OCI-LY1 (cell line): ENCODE data around the gene USF2.

Experiments
- H2AFZ ChIP-seq: fragments of 200-600 bp; sonication (generic), shearing (Covaris generic); 2 replicates; pipeline ENCODE4 v1.6.0; 2014; ENCODE audit warnings: antibody characterized with exemption, mild to moderate bottlenecking, low read length
- H3F3A ChIP-seq: fragments of 200-600 bp; sonication (generic), shearing (Covaris generic); 2 replicates; pipeline ENCODE4 v1.6.0; 2014; ENCODE audit warnings: mild to moderate bottlenecking, antibody characterized with exemption, low read length, moderate library complexity; ENCODE audit not compliant: insufficient read depth
- H3K27ac ChIP-seq: fragments of 200-600 bp; sonication (generic); 2 replicates; pipeline ENCODE4 v1.5.1; 2014; ENCODE audit warnings: low read length, mixed run types, mild to moderate bottlenecking, low read depth; ENCODE audit not compliant: poor library complexity, severe bottlenecking
- H3K27me3 ChIP-seq: fragments of 200-600 bp; sonication (generic); 2 replicates; pipeline ENCODE4 v1.6.0; 2014; ENCODE audit warnings: antibody characterized with exemption, mild to moderate bottlenecking, low read length, moderate library complexity; ENCODE audit not compliant: insufficient read depth
- H3K36me3 ChIP-seq: fragments of 200-600 bp; sonication (generic); 2 replicates; pipeline ENCODE4 v1.6.1; 2014; ENCODE audit warnings: mild to moderate bottlenecking, antibody characterized with exemption, low read length, moderate library complexity, mixed read lengths; ENCODE audit not compliant: insufficient read depth
- H3K4me1 ChIP-seq: fragments of 200-600 bp; sonication (generic); 2 replicates; pipeline ENCODE4 v1.5.1; 2014; ENCODE audit warnings: mild to moderate bottlenecking, low read length, moderate library complexity; ENCODE audit not compliant: insufficient read depth, severe bottlenecking
- H3K4me2 ChIP-seq: fragments of 200-600 bp; sonication (generic), shearing (Covaris generic); 2 replicates; pipeline ENCODE4 v1.6.1; 2014; ENCODE audit warnings: low read length
- H3K4me3 ChIP-seq: fragments of 200-600 bp; sonication (generic); 2 replicates; pipeline ENCODE4 v1.5.1; 2014; ENCODE audit warnings: low read length, low read depth, mild to moderate bottlenecking, mixed read lengths; ENCODE audit not compliant: poor library complexity, severe bottlenecking
- H3K79me2 ChIP-seq: fragments of 200-600 bp; shearing (Covaris generic); 2 replicates; pipeline ENCODE4 v1.6.1; 2016; ENCODE audit warnings: mixed run types, low read length, mixed read lengths; ENCODE audit not compliant: insufficient read depth
- H3K9ac ChIP-seq: fragments of 200-600 bp; sonication (generic), shearing (Covaris generic); 2 replicates; pipeline ENCODE4 v1.6.1; 2014; ENCODE audit warnings: mild to moderate bottlenecking, low read length, mixed read lengths
- H3K9me2 ChIP-seq: fragments of 200-600 bp; sonication (generic), shearing (Covaris generic); 2 replicates; pipeline ENCODE4 v1.6.1; 2014; ENCODE audit warnings: low read depth, mild to moderate bottlenecking, low read length, mixed read lengths
- H3K9me3 ChIP-seq: fragments of 200-600 bp; shearing (Covaris generic); 2 replicates; pipeline ENCODE4 v1.6.1; 2014; ENCODE audit warnings: low read length, mixed read lengths
- H4K20me1 ChIP-seq: fragments of 200-600 bp; sonication (generic), shearing (Covaris generic); 2 replicates; pipeline ENCODE4 v1.6.0; 2016; ENCODE audit warnings: mild to moderate bottlenecking, low read length; ENCODE audit not compliant: insufficient read depth
- EZH2 ChIP-seq: fragments of 200-600 bp; sonication (generic), shearing (Covaris generic); IDR thresholded peaks from 2 replicates; pipeline ENCODE4 v1.8.0; 2017; ENCODE audit warnings: borderline replicate concordance, mixed run types, mild to moderate bottlenecking, antibody characterized with exemption, low read length, moderate library complexity, mixed read lengths
- TF ChIP-seq, protein P1 (sequence below): fragments of 200-600 bp; sonication (generic), shearing (Covaris generic); IDR thresholded peaks from 2 replicates; pipeline ENCODE4 v1.5.1; 2017; ENCODE audit warnings: mild to moderate bottlenecking, antibody characterized with exemption, low read length, moderate library complexity, mixed read lengths

USF2 gene

DNA sequence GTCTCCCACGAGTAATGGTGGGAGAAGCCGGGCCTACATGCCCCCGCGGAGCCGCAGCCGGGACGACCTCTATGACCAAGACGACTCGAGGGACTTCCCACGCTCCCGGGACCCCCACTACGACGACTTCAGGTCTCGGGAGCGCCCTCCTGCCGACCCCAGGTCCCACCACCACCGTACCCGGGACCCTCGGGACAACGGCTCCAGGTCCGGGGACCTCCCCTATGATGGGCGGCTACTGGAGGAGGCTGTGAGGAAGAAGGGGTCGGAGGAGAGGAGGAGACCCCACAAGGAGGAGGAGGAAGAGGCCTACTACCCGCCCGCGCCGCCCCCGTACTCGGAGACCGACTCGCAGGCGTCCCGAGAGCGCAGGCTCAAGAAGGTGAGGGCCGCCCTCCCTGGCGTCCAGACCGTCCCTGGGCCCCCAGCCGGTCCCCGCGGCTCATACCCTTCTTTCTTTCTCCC lies 1.4 kb upstream of the USF2 start:
- no peak for TF ChIP-seq EZH2
- TF ChIP-seq, protein P1, sequence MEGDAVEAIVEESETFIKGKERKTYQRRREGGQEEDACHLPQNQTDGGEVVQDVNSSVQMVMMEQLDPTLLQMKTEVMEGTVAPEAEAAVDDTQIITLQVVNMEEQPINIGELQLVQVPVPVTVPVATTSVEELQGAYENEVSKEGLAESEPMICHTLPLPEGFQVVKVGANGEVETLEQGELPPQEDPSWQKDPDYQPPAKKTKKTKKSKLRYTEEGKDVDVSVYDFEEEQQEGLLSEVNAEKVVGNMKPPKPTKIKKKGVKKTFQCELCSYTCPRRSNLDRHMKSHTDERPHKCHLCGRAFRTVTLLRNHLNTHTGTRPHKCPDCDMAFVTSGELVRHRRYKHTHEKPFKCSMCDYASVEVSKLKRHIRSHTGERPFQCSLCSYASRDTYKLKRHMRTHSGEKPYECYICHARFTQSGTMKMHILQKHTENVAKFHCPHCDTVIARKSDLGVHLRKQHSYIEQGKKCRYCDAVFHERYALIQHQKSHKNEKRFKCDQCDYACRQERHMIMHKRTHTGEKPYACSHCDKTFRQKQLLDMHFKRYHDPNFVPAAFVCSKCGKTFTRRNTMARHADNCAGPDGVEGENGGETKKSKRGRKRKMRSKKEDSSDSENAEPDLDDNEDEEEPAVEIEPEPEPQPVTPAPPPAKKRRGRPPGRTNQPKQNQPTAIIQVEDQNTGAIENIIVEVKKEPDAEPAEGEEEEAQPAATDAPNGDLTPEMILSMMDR, result no peak
- Histone ChIP-seq H3K27me3 (no peaks in the 10 kb centered on the region), H3K9me3 (no peaks in the 10 kb centered on the region), H3K4me2 (peak overlapping the region; percentile 84), H3K9me2 (no peaks in the 10 kb centered on the region), H3K9ac (peak overlapping the region; percentile 95), H2AFZ (no peak overlapping the region), H3K27ac (peak overlapping the region; percentile 85), H3K79me2 (no peaks in the 10 kb centered on the region), H3K4me1 (peaks cover 37% of the 10 kb centered on the region), H3K36me3 (peaks cover 62% of the 10 kb centered on the region), H3F3A (no peaks in the 10 kb centered on the region), H3K4me3 (peak overlapping the region; percentile 87), H4K20me1 (no peaks in the 10 kb centered on the region)

DNA sequence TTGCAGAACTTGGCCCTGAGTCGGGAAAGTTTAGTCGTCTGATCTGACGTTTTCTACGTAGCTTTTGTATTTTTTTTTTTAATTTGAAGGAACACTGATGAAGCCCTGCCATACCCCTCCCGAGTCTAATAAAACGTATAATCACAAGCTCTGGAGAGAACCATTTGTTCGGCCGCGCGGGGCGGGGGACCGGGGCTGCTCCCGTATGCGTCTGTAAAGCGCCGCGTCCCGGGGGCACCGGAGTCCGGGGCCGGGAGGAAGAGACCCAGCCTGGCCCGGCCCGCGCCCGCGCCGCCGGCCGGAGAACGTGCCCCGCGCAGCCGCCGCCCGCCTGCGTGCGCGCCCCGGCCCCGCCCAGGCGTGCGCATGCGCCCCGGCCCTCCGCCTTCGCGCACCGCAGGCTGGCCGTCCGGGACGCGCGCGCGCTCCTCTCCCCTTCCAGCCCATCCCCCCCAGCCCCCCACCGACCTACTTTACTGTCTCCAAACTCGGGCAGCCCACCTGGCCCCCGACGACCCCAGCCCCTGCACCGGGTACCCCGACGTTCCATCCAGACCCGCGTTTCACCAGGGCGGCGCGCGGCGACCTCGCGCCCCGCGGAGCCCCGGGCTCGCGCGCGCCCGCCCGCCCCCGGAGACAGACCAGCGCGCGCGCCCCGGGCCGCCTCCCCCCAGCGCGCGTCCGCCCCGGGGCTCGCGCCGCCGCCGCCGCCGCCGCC lies 785 bp upstream of the USF2 start:
- Histone ChIP-seq H3K4me3 (peak overlapping the region; percentile 87), H3K36me3 (peaks cover 64% of the 10 kb centered on the region), H3K4me1 (peaks cover 37% of the 10 kb centered on the region)

DNA sequence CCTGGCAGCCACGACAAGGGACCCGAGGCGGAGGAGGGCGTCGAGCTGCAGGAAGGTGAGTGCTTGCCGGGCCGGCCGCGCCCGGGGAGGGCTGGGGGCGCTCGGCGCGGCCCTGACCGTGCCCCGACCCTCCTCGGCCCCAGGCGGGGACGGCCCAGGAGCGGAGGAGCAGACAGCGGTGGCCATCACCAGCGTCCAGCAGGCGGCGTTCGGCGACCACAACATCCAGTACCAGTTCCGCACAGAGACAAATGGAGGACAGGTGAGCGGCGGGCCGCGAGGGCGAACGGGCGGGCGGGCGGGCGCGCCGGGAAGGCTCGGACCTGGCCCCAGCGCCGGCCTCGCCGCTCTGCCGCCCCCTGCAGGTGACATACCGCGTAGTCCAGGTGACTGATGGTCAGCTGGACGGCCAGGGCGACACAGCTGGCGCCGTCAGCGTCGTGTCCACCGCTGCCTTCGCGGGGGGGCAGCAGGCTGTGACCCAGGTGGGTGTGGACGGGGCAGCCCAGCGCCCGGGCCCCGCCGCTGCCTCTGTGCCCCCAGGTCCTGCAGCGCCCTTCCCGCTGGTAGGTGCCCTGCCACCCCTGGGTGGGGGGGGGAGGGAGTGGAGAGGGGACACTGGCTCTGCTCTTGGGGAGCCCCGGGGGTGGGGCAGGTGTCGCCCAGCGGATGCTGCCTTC lies 816 bp downstream of the USF2 start:
- H3K79me2 ChIP-seq, result no peaks in the 10 kb centered on the region
- H3K27me3 ChIP-seq, result no peaks in the 10 kb centered on the region
- peaks cover 24% of the 10 kb centered on the region for H3K4me1 ChIP-seq
- H3K4me2 ChIP-seq, result peak overlapping the region; percentile 68
- H3K27ac ChIP-seq, result no peak overlapping the region
- TF ChIP-seq EZH2, result no peak
- TF ChIP-seq, protein P1, result peak; percentile 59
- H2AFZ ChIP-seq, result no peak overlapping the region
- H3K9ac ChIP-seq, result peak overlapping the region; percentile 79
- H3K4me3 ChIP-seq, result peak overlapping the region; percentile 71
- no peaks in the 10 kb centered on the region for H3F3A ChIP-seq
- no peaks in the 10 kb centered on the region for H4K20me1 ChIP-seq
- no peaks in the 10 kb centered on the region for H3K9me2 ChIP-seq
- peaks cover 71% of the 10 kb centered on the region for H3K36me3 ChIP-seq
- no peaks in the 10 kb centered on the region for H3K9me3 ChIP-seq

More for the DNA sequence above, 785 bp upstream of the USF2 start:
- H3K9me3 ChIP-seq, result no peaks in the 10 kb centered on the region
- no peaks in the 10 kb centered on the region for H3K9me2 ChIP-seq
- H3K27ac ChIP-seq, result peak overlapping the region; percentile 85
- H3K4me2 ChIP-seq, result peak overlapping the region; percentile 84
- H3F3A ChIP-seq, result no peaks in the 10 kb centered on the region
- no peaks in the 10 kb centered on the region for H3K27me3 ChIP-seq
- TF ChIP-seq, protein P1, result no peak
- TF ChIP-seq EZH2, result no peak
- no peak overlapping the region for H2AFZ ChIP-seq
- H3K9ac ChIP-seq, result peak overlapping the region; percentile 95
- H3K79me2 ChIP-seq, result no peaks in the 10 kb centered on the region
- no peaks in the 10 kb centered on the region for H4K20me1 ChIP-seq
